Measurements from ENCODE around the gene RPE65. TPM values are rescaled to one million over a fixed set of nuclear protein-coding genes. Genes with fewer than 3 reads are reported as not detected.
"Not testable (repeated sequence)": the region's sequence is repeated elsewhere in the genome, so short reads cannot be mapped to it uniquely, and the experiment has no call there.

Gene RPE65
- total RNA-seq, 2 experiments from 2014 or later: not detected

DNA sequence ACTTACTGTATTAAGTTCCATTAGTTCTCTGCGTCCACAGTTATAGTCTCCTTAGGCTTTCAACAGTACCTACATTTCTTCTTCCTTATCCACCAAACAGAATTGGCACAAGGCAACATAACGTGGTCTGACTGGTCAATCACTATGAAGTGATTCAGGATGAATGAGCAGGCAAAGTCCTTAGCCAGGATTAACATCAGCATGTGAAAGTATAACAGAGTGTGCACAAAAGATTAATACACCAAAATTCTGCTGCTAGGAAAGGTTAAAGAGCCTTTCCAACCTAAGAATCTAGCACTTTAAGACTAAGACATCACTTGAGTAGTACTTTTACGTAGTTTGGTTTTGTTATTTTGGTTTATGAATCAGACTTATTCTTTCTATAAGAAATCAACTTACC, 31.3 kb upstream of the RPE65 start:
- Mint-ChIP-seq H3K4me3 (no peak overlapping the region), H3K27ac (no peak overlapping the region), H3K27me3 (no peaks in the 10 kb centered on the region), H3K9me3 (no peaks in the 10 kb centered on the region), H3K36me3 (ENCODE audit: low read depth) (peaks cover 5% of the 10 kb centered on the region), H3K4me1 (ENCODE audit: low read depth) (no peaks in the 10 kb centered on the region)
- TF ChIP-seq, protein P1, sequence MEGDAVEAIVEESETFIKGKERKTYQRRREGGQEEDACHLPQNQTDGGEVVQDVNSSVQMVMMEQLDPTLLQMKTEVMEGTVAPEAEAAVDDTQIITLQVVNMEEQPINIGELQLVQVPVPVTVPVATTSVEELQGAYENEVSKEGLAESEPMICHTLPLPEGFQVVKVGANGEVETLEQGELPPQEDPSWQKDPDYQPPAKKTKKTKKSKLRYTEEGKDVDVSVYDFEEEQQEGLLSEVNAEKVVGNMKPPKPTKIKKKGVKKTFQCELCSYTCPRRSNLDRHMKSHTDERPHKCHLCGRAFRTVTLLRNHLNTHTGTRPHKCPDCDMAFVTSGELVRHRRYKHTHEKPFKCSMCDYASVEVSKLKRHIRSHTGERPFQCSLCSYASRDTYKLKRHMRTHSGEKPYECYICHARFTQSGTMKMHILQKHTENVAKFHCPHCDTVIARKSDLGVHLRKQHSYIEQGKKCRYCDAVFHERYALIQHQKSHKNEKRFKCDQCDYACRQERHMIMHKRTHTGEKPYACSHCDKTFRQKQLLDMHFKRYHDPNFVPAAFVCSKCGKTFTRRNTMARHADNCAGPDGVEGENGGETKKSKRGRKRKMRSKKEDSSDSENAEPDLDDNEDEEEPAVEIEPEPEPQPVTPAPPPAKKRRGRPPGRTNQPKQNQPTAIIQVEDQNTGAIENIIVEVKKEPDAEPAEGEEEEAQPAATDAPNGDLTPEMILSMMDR (IDR thresholded peaks at IDR 0.05): no peak
- ATAC-seq: no peak
- ChIA-PET POLR2A (no interaction called here), CTCF (no interaction called here)
- intact Hi-C loops (cut with micrococcal nuclease): no loop called here
- DNase-seq: no peak

DNA sequence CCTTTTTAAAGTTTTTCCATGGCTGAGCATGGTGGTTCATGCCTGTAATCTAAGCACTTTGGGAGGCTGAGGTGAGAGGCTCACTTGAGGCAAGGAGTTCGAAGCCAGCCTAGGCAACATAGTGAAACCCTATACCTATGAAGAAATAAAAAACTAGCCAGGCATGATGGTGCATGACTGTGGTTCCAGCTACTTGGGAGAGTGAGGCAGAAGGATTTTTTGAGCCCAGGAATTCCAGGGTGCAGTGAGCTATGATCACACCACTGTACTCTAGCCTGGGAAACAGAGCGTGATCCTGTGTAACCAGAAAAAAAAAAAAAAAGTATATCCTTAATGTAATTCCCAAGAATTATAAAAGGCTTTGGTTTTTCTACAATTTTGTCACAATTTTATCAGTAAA, 29.7 kb upstream of the RPE65 start:
- ChIA-PET CTCF (no interaction called here), POLR2A (no interaction called here)
- Mint-ChIP-seq H3K4me1 (ENCODE audit: low read depth) (no peaks in the 10 kb centered on the region), H3K27ac (no peak overlapping the region), H3K4me3 (no peak overlapping the region), H3K36me3 (ENCODE audit: low read depth) (peaks cover 5% of the 10 kb centered on the region), H3K9me3 (no peaks in the 10 kb centered on the region), H3K27me3 (no peaks in the 10 kb centered on the region)
- TF ChIP-seq, protein P1 (IDR thresholded peaks at IDR 0.05): no peak
- DNase-seq (no peak), ATAC-seq (no peak)
- intact Hi-C loops (cut with micrococcal nuclease): no loop called here

DNA sequence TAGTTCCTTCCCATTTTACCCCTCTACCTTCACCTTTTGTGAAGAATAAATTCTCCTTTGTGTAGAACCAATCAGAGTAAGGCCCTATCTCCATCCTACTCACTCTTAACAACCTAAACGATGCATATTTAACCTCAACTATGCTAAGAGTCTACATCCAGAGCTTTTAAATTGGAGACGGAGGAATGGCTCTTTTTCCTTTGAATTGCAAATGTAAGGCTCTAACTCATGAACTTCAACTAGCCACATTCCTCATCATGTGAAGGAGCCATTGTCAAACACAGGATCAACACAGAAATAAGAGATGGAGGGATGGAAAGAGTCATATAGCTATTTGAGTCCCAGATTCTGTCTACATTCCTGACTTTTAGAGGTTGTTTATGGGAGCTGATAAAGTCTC, 28.9 kb upstream of the RPE65 start:
- no peak for DNase-seq
- POLR2A ChIA-PET: no interaction called here
- intact Hi-C loops (cut with micrococcal nuclease): no loop called here
- H3K27me3 Mint-ChIP-seq: no peaks in the 10 kb centered on the region
- peaks cover 5% of the 10 kb centered on the region for H3K36me3 Mint-ChIP-seq (ENCODE audit: low read depth)
- TF ChIP-seq, protein P1 (IDR thresholded peaks at IDR 0.05): no peak
- no peak for ATAC-seq
- no peaks in the 10 kb centered on the region for H3K9me3 Mint-ChIP-seq
- no peak overlapping the region for H3K27ac Mint-ChIP-seq
- CTCF ChIA-PET: no interaction called here
- H3K4me3 Mint-ChIP-seq: no peak overlapping the region
- no peaks in the 10 kb centered on the region for H3K4me1 Mint-ChIP-seq (ENCODE audit: low read depth)

GRCh38 chr1:68476626-68477025, 26.9 kb upstream of the RPE65 start:
- POLR2A ChIA-PET; H3K4me1 Mint-ChIP-seq (ENCODE audit: low read depth): not testable (repeated sequence)

GRCh38 chr1:68473060-68473459, 23.3 kb upstream of the RPE65 start:
- Mint-ChIP-seq H3K27me3 (no peaks in the 10 kb centered on the region), H3K27ac (no peak overlapping the region), H3K36me3 (ENCODE audit: low read depth) (no peaks in the 10 kb centered on the region), H3K9me3 (no peaks in the 10 kb centered on the region), H3K4me3 (no peak overlapping the region), H3K4me1 (ENCODE audit: low read depth) (no peaks in the 10 kb centered on the region)
- DNase-seq: no peak
- TF ChIP-seq, protein P1 (IDR thresholded peaks at IDR 0.05): no peak
- intact Hi-C loops (cut with micrococcal nuclease): no loop called here
- ATAC-seq: no peak
- ChIA-PET CTCF (no interaction called here), POLR2A (no interaction called here)

More at GRCh38 chr1:68476626-68477025, 26.9 kb upstream of the RPE65 start:
- H3K4me3 Mint-ChIP-seq; H3K27ac Mint-ChIP-seq; H3K27me3 Mint-ChIP-seq; H3K36me3 Mint-ChIP-seq (ENCODE audit: low read depth); H3K9me3 Mint-ChIP-seq; intact Hi-C loops (cut with micrococcal nuclease); CTCF ChIA-PET; ATAC-seq; DNase-seq: not testable (repeated sequence)

- DNase-seq (peak; percentile 6), ATAC-seq (no peak)
- Mint-ChIP-seq H3K27ac (no peak overlapping the region), H3K27me3 (peaks cover 4% of the 10 kb centered on the region), H3K4me3 (no peak overlapping the region), H3K4me1 (ENCODE audit: low read depth) (no peaks in the 10 kb centered on the region), H3K36me3 (ENCODE audit: low read depth) (no peaks in the 10 kb centered on the region), H3K9me3 (no peaks in the 10 kb centered on the region)
- TF ChIP-seq, protein P1 (IDR thresholded peaks at IDR 0.05): no peak
- intact Hi-C loops (cut with micrococcal nuclease): no loop called here
- ChIA-PET POLR2A (no interaction called here), CTCF (interaction anchor here (1.2 kb wide), 1 partner anchor 350 kb away, joined by 3 read pairs; no protein-coding TSS in a partner anchor)
Measured at GRCh38 chr1:68470388-68470970, 20.7 kb upstream of the RPE65 start.

All from activated CD8-positive, alpha-beta T cell treated with anti-CD3 and anti-CD28 coated beads for 36 hours (primary cell).